Muscle layer of duodenum (tissue), 2 donors: Measurements from ENCODE around the gene LMAN1.

Experiments
- H3K27ac ChIP-seq: one replicate; pipeline ENCODE4 v1.7.0; 2013; ENCODE audit warnings: mild to moderate bottlenecking, low read length
- H3K27me3 ChIP-seq: one replicate; pipeline ENCODE4 v1.7.0; 2013; ENCODE audit warnings: low read depth, mild to moderate bottlenecking, control low read depth, low read length
- H3K36me3 ChIP-seq, 2 donors: one replicate each; pipeline ENCODE4 v1.7.0; 2013; ENCODE audit warnings: low read length in 2 of 2, control low read depth in 1 of 2, mild to moderate bottlenecking in 1 of 2; ENCODE audit not compliant: insufficient read depth in 2 of 2, control insufficient read depth in 1 of 2
- H3K4me1 ChIP-seq, 2 donors: one replicate each; pipeline ENCODE4 v1.7.0; 2013; ENCODE audit warnings: low read length in 2 of 2, mild to moderate bottlenecking in 2 of 2, control low read depth in 1 of 2, moderate library complexity in 1 of 2; ENCODE audit not compliant: insufficient read depth in 2 of 2, control insufficient read depth in 1 of 2
- H3K4me3 ChIP-seq, 2 donors: one replicate each; pipeline ENCODE4 v1.7.0; 2013; ENCODE audit warnings: low read length in 2 of 2, low read depth in 1 of 2, mild to moderate bottlenecking in 1 of 2
- H3K9me3 ChIP-seq, 2 donors: one replicate each; pipeline ENCODE4 v1.7.0; 2013; ENCODE audit warnings: low read length in 2 of 2, control low read depth in 1 of 2, mild to moderate bottlenecking in 1 of 2; ENCODE audit not compliant: control insufficient read depth in 1 of 2
- donor health status: healthy.

The LMAN1 gene

DNA sequence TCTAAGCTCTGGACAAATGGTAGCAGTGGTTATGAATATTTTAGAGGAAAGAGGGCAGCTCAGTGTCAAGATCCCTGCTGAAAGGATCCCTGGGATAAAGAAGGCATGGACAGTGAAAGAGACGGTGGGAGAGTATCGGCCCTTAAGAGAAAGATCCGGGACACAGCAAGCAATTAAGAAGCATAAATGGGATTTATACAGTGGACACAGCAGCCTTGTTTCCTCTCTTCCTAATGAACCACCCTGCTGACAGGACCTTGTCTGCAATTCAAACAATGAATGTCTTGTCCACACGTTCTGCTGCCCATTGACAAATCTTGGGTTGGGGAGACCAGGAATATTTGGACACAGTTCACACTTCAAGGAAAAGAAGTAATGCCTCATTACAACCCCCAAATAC is 57.1 kb downstream of the LMAN1 start:
- no peak overlapping the region for H3K27ac ChIP-seq
- no peaks in the 10 kb centered on the region for H3K9me3 ChIP-seq
- no peaks in the 10 kb centered on the region for H3K36me3 ChIP-seq
- no peaks in the 10 kb centered on the region for H3K4me1 ChIP-seq
- no peak overlapping the region for H3K4me3 ChIP-seq
- no peaks in the 10 kb centered on the region for H3K27me3 ChIP-seq

DNA sequence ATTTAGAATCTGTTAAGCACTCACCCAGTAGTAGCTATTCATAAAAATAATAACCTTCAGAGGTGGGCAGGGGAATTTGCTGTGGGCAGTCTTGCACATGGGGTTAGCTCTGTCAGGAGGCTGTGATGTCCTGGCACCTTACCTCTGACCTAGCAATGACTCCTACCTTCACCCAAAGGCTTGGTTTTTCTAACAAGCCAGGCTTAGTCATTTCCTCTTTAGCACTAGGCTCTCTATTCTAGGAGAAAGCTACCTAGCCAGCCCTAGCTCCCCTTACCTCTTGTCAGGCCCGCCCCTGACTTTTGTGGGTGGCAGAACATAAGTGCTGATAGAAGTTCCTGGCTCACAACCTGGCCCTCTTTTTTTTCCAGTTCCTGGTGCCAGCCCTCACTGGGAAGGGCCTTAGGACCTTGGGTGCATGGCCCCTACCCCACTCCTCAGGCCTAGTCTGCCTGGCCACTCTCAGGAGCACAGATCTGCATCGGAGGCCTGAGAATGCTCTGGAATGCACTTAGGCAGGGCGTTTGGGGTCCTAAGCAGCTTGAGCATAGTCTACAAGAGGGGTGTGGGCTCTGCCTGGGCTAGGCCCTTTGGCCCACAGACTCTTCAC is 58.3 kb downstream of the LMAN1 start:
- Histone ChIP-seq H3K4me1 (no peaks in the 10 kb centered on the region), H3K27ac (no peak overlapping the region), H3K4me3 (no peak overlapping the region), H3K27me3 (no peaks in the 10 kb centered on the region), H3K36me3 (no peaks in the 10 kb centered on the region), H3K9me3 (no peaks in the 10 kb centered on the region)

DNA sequence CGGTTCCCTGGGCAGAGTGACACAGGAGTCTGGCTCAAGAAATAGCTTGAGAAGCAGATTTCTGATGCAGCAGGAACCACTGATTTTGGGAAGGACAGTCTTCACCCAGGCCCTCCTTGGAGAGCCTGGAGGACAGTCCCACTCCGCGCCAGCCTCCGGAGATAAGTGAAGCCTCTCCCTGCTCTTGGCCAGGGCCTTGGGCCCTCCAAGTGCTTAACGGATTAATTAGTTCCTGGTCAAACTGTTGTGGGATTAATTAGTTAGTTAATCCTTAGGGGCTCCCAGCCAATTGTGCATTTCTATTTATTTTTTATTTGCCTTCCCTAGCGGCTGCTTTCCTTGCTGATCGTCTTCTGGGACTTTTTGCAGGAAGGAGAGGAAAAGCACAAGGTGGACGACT is 60.2 kb downstream of the LMAN1 start:
- H3K4me3 ChIP-seq, result no peak overlapping the region
- no peaks in the 10 kb centered on the region for H3K36me3 ChIP-seq
- H3K4me1 ChIP-seq, result no peaks in the 10 kb centered on the region
- no peak overlapping the region for H3K27ac ChIP-seq
- no peaks in the 10 kb centered on the region for H3K9me3 ChIP-seq
- no peaks in the 10 kb centered on the region for H3K27me3 ChIP-seq

GRCh38 chr18:59293317-59293716 is 65.7 kb downstream of the LMAN1 start:
- H3K9me3 ChIP-seq, result no peaks in the 10 kb centered on the region
- no peak overlapping the region for H3K4me3 ChIP-seq
- no peaks in the 10 kb centered on the region for H3K4me1 ChIP-seq
- no peak overlapping the region for H3K27ac ChIP-seq
- H3K27me3 ChIP-seq, result no peaks in the 10 kb centered on the region
- H3K36me3 ChIP-seq, result no peaks in the 10 kb centered on the region

DNA sequence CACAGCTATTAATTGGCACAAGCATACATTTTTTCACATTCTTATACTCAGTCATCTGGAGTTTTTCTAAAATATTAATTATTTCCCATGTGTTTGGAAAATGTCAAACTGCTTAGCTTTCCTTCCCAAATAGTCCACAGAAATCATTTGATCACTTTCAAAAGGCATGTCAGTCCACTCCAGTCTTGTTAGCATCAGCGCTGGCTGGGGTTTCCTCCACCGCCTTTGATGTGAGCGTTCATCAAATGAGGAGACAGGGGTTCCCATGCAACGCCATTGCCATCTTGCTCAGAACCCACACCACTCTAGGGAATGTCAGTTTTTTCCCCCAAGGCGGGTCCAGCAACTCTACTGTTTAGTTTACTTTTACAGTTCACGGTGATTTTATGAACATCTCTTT is 72.7 kb downstream of the LMAN1 start:
- H3K4me1 ChIP-seq, result no peaks in the 10 kb centered on the region
- H3K27me3 ChIP-seq, result peaks cover 4% of the 10 kb centered on the region
- H3K27ac ChIP-seq, result no peak overlapping the region
- H3K4me3 ChIP-seq, result no peak overlapping the region
- H3K36me3 ChIP-seq, result no peaks in the 10 kb centered on the region
- H3K9me3 ChIP-seq, result no peaks in the 10 kb centered on the region

DNA sequence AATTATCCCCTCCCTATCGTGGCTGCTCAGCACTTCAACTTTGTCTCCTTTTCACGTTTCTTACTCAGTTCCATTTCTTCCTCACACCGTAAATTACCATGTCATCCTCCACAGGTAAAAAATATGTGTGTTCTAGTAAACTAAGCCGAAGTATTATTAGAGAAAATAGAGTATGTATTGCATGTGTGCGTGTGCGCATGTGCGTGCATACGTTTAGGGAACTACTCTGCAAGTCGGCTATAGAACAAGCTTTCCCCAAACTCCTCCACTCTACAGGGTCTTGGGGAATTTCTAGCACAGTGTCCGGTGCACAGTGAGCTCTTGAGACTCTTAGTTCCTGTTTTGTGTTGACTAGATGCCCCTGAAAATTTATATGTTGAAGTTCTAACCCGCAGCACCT is 76.7 kb downstream of the LMAN1 start:
- H3K4me1 ChIP-seq, result no peaks in the 10 kb centered on the region
- H3K27ac ChIP-seq, result no peak overlapping the region
- peaks cover 4% of the 10 kb centered on the region for H3K27me3 ChIP-seq
- no peaks in the 10 kb centered on the region for H3K9me3 ChIP-seq
- H3K36me3 ChIP-seq, result no peaks in the 10 kb centered on the region
- H3K4me3 ChIP-seq, result no peak overlapping the region

DNA sequence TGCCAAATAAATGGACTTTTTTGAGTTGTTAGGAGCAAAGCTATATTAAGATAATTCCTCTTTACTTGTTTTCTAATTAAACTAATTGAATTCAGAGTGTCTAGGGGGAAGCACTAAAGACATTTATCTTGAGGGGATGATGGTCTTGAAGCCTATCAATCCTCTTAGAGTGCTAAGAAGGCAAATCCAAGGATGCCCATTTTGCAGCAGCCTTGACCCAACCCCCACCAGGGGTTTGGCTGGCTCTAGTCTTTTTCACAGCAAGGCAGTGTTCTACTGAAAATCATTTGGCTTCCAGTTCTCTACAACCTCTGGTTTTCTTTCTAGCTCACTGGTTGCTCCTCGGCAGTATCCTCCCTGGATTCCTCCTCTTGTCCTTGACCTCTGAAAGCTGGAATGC is 79.3 kb downstream of the LMAN1 start:
- no peaks in the 10 kb centered on the region for H3K4me1 ChIP-seq
- H3K27me3 ChIP-seq, result peaks cover 23% of the 10 kb centered on the region

GRCh38 chr18:59279193-59279592 is 79.9 kb downstream of the LMAN1 start:
- peaks cover 28% of the 10 kb centered on the region for H3K27me3 ChIP-seq
- H3K36me3 ChIP-seq, result no peaks in the 10 kb centered on the region
- no peak overlapping the region for H3K4me3 ChIP-seq
- no peak overlapping the region for H3K27ac ChIP-seq
- no peaks in the 10 kb centered on the region for H3K9me3 ChIP-seq
- no peaks in the 10 kb centered on the region for H3K4me1 ChIP-seq

More for the DNA sequence above, 79.3 kb downstream of the LMAN1 start:
- Histone ChIP-seq H3K36me3 (no peaks in the 10 kb centered on the region), H3K9me3 (no peaks in the 10 kb centered on the region), H3K27ac (no peak overlapping the region), H3K4me3 (no peak overlapping the region)

GRCh38 chr18:59278793-59279192 is 80.3 kb downstream of the LMAN1 start:
- H3K9me3 ChIP-seq, result no peaks in the 10 kb centered on the region
- peaks cover 32% of the 10 kb centered on the region for H3K27me3 ChIP-seq

More at GRCh38 chr18:59278793-59279192, 80.3 kb downstream of the LMAN1 start:
- Histone ChIP-seq H3K27ac (no peak overlapping the region), H3K36me3 (no peaks in the 10 kb centered on the region), H3K4me1 (peaks cover 0 to 3% of the 10 kb centered on the region in 2 donors), H3K4me3 (no peak overlapping the region)
